Measurements from ENCODE around the gene PRICKLE3.

The PRICKLE3 gene

GRCh38 chrX:49208399-49208798 lies 22.2 kb upstream of the PRICKLE3 start:
- DNase-seq (ENCODE audit: low spot score) (no peak), FAIRE-seq (no peak)

DNA sequence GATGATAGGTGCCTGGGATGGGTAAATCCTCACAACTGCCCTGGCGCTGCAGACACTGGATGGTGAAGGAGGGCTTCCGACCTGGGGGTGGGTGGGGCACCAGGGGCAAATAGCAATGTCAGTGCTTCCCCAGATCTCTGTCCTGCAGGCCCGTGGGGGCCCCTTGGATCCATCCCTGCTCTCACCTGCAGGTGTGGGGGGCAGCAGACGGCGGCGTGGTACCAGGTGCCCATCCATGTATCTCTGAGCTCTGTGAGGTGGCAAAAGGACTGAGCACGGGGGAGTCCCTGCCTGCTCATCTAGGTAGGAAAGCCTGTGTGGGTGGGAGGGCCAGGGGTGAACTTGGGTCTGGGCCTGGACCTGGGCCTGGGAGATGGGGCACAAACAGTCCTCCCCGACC lies 20.4 kb upstream of the PRICKLE3 start:
- FAIRE-seq (no peak), DNase-seq (ENCODE audit: low spot score) (no peak)

- DNase-seq (ENCODE audit: low spot score) (no peak), FAIRE-seq (no peak)
Measured at GRCh38 chrX:49205443-49205842, 19.3 kb upstream of the PRICKLE3 start.

GRCh38 chrX:49204709-49205108 lies 18.5 kb upstream of the PRICKLE3 start:
- FAIRE-seq (no peak), DNase-seq (ENCODE audit: low spot score) (no peak)

- DNase-seq (ENCODE audit: low spot score) (no peak), FAIRE-seq (no peak)
Measured at GRCh38 chrX:49204017-49204416, 17.8 kb upstream of the PRICKLE3 start.

DNA sequence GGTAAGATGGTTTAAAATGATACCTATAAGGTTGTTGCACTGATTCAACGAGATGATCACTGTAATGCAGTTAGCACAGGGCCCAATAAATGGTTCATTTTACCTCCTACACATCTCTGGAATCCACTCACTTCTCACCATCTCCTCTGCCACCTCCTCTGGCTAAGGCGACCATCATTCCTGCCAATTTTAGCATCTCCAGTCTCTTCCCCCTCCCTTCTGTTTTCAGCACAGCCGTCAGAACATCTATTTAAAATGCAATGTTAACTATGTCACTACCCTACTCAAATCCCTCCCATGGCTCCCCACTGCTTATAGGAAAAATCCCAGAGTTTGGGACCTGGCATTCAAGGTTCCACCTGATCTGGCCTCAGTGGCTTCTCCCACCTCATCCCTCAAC lies 17.4 kb upstream of the PRICKLE3 start:
- DNase-seq (ENCODE audit: low spot score) (no peak), FAIRE-seq (no peak)

GRCh38 chrX:49202022-49202421 lies 15.8 kb upstream of the PRICKLE3 start:
- DNase-seq (ENCODE audit: low spot score) (no peak), FAIRE-seq (no peak)

- DNase-seq (ENCODE audit: low spot score) (peak; percentile 65), FAIRE-seq (no peak)
Measured at GRCh38 chrX:49199906-49200771, 14.0 kb upstream of the PRICKLE3 start, which contains the start of gene SYP. TSS of gene SYP (minus strand) at chrX:49200193. CDS start at chrX:49200186, 7 bp downstream.

DNA sequence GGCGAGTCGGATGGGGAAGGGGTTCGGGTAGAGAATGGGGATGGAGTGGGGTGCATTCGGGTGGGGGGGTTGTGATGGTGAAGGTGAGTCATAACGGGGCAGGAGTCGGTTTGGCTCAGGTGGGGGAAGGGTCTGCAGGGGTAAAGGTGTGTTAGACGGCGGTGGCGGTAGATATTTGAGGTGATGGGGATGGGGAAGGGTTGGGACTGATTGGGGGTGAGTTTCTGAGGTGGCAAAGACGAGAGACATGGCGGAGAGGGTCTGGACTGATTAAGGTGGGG lies 13.1 kb upstream of the PRICKLE3 start:
- no peak for FAIRE-seq
- no peak for DNase-seq (ENCODE audit: low spot score)

DNA sequence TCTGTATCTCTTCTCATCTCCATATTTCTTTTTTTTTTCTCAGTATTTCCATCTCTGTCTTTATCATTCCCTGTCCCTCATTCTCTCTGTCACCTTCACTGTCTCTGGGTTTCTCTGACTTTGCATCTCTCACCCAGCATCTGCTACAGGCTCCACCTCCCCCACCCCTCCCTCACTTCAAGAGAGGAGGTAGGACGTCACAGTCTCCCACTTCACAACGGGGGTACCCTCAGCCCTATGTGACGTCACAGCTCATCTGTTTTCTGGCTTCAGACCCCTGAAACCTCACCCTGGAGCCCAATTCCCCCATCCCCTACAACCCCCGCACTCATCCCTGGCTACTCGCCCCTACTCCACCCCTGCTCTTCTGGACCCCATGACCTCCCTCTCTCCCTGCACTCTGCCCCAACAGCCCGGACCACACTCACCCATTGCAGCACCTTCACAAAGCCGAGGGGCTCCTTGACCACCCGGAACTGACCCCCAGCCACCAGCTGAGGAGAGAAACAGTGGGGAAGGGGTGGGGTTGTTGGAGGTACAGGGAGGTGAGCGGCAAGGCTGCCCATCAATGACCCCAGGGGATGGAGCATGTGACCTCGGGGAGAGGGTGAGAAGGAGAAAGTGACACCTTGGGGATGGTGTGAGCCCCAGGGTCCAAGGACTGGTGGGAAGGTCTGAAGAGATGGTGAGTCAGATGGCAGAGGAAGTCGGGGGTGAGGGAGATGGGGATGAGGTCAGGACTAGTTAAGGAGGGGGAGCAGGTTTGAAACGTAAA lies 12.6 kb upstream of the PRICKLE3 start:
- DNase-seq (ENCODE audit: low spot score), result no peak
- no peak for FAIRE-seq

GRCh38 chrX:49197543-49198087 lies 11.4 kb upstream of the PRICKLE3 start:
- no peak for FAIRE-seq
- no peak for DNase-seq (ENCODE audit: low spot score)

DNA sequence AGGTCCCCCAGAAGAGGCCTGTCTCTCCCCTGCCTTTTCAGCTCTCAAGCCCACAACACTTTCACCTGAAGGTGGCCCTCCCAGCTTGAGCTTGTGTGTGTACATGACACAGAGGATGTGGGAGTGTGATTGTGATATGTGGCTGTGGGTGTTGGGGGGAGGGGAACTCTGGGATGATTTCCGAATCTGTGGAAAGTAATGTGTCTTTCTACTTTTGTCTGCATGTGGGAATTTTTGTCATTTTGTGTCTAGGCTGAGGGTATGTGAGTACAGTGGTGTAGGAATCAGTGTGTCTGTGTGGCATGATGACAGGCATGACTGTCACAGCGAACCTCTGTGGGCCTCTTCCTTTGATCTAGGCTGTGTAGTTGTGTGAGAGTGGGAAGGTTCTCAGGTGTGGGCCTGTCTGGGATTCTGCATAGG lies 7.4 kb upstream of the PRICKLE3 start:
- no peak for DNase-seq (ENCODE audit: low spot score)
- FAIRE-seq, result no peak

DNA sequence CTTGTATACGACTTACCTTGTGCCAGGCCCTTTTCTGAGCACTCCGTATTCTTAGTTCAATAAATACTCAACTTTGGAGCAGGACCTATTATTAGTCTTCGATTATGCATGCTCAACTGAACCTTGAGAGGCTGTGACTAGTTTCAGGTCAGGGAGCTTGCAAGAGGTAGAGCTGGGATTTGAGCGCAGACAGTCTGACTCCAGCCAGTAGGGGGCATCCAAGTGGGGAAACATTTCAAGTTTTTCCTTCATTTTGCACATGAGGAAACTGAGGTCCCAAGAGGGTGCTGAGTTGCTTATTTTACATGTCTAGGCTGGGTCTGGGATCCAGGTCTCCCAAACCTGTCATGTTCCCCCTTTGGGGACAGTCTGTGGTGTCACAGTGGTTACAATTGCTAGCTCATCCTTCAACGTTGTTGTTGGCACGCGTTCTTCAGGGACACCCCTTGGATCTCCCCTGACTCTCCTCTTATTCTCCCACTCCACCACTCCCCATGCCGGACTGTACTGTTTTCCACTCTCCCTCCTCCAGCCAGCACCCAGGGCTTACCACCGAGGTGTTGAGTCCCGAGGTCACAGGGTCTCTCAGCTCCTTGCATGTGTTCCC lies 6.7 kb upstream of the PRICKLE3 start:
- DNase-seq (ENCODE audit: low spot score) (no peak), FAIRE-seq (peak; percentile 11)

GRCh38 chrX:49191574-49192011 lies 5.4 kb upstream of the PRICKLE3 start:
- DNase-seq (ENCODE audit: low spot score) (no peak), FAIRE-seq (no peak)

DNA sequence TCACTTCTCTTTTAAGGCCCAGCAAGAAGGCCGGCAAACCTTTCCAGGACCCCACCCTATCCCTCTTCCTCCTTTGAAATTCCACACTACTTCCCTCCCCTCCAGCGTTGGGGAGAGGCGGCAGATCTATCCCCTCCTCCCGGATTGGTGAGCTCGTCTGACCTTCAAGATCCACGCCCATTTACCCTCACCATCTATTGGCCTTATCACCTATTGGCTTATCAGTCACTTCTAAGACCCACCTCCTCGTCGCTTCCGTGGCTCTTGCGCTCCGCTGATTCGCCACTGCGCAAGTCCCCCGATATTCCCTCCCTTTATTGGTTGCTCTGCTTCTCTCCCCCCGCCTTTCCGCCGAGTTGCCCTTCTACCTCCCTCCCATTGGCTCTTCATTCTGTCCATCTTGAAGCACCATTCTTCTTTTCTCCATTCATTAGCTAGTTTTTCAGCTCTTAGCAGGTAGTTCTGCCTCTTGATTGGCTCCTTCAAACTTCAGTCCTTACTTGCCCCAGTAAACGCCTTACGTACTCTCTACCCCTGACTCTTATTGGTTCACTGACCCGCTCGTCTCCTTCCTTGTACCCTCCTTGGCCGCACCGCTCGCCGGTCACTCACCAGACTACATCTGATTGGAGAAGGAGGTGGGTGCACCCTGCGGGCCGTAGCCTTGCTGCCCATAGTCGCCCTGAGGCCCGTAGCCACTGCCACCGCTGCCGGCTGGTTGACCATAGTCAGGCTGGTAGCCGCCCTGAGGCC lies 4.8 kb upstream of the PRICKLE3 start:
- DNase-seq (ENCODE audit: low spot score) (peak; percentile 99), FAIRE-seq (peak; percentile 99)

DNA sequence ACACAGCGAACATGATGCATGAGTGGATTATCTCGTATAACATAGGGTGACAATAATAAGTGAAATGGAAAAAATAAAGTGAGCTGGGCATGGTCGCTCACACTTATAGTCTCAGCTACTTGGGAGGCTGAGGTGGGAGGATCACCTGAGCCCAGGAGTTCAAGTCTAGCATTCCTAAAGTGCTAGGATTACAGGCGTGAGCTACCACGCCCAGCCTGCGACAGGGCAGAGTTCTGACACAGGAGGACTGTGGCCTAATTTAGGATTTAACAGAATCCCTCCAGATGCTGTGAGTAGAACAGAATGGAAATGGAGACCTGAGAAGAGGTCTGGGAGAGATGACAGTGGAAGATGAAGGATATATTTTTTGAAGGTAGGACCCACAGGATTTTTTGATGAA lies 3.4 kb upstream of the PRICKLE3 start:
- DNase-seq (ENCODE audit: low spot score) (no peak), FAIRE-seq (no peak)

DNA sequence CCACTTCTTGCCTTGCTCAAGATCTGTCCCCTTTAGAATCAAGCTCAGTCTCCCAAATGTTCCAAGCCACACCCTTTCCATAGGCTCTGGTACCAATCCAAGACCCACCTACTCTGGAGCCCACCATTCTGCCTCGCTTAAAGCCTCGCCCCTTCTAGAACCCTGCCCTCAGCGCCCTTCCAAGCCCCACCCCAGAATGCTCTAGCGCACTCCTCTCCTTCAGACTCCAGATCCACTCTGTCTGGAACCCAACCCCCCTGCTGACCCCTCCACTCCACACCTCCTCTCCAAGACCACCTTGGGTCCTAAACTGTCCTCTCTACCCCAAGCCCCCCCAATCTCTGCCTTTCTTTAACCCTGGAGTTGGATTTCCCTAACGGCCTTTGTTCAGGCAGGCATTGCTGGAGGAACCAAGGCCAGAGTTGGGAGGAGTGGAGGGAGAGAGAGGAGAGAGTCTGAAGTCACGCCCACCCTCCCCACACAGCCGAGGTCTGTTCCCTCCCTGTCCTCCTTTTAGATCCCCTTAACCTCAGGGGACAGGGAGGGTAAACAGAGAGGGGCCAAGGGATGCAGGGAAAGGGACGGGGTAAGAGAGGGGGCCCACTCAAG lies 2.4 kb upstream of the PRICKLE3 start:
- no peak for FAIRE-seq
- no peak for DNase-seq (ENCODE audit: low spot score)

DNA sequence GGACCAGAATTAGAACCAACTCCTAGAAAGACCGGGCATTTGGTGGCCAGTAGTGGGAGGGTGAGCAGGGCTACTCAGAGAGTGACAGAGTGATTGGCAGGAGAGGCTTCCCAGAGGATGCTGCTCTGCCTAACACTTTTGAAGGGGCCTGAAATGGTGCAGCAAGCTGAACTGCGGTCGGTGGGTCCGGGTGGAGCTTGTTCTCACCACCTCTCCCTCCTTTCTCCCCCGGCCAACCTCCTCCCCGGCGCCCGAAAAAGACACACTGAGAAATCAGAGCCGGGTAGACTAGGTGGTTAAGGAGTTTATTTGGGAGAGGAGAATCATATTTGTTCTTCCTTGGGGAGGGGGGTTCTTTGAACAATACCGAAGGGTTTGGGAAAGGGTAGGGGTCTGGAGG lies 1.4 kb upstream of the PRICKLE3 start:
- no peak for FAIRE-seq
- DNase-seq (ENCODE audit: low spot score), result no peak

GRCh38 chrX:49187028-49187394 lies 838 bp upstream of the PRICKLE3 start:
- no peak for FAIRE-seq
- no peak for DNase-seq (ENCODE audit: low spot score)

GRCh38 chrX:49184294-49185281 lies 1.6 kb downstream of the PRICKLE3 start:
- peak; percentile 88 for DNase-seq (ENCODE audit: low spot score)
- peak; percentile 92 for FAIRE-seq

Data from RCC 7860 (cell line).